ENCODE data around the gene MAP6D1.

DNA sequence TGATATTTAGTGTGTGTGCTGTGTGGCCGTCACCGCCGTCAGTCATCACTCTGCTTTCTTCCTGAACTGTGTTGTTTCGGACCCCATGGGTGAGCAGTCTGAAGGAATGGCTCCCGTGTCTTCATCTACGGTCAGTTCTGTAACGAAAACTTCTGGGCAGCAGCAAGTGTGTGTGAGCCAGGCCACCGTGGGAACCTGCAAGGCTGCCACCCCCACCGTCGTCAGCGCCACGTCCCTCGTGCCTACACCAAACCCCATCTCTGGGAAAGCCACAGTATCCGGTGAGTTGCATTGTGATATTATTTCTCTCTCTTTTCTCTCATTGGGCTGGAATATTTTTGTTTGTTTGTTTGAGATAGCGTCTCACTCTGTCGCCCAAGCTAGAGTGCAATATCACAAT lies 34.7 kb downstream of the MAP6D1 start:
- TF ChIP-seq EP300 (IDR thresholded peaks at IDR 0.05) (no peak), POLR2AphosphoS5 (IDR thresholded peaks at IDR 0.05) (no peak), POLR2A (IDR thresholded peaks at IDR 0.05) (no peak)
- TF ChIP-seq, protein P1, sequence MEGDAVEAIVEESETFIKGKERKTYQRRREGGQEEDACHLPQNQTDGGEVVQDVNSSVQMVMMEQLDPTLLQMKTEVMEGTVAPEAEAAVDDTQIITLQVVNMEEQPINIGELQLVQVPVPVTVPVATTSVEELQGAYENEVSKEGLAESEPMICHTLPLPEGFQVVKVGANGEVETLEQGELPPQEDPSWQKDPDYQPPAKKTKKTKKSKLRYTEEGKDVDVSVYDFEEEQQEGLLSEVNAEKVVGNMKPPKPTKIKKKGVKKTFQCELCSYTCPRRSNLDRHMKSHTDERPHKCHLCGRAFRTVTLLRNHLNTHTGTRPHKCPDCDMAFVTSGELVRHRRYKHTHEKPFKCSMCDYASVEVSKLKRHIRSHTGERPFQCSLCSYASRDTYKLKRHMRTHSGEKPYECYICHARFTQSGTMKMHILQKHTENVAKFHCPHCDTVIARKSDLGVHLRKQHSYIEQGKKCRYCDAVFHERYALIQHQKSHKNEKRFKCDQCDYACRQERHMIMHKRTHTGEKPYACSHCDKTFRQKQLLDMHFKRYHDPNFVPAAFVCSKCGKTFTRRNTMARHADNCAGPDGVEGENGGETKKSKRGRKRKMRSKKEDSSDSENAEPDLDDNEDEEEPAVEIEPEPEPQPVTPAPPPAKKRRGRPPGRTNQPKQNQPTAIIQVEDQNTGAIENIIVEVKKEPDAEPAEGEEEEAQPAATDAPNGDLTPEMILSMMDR (IDR thresholded peaks at IDR 0.05): no peak

Measured in sigmoid colon (tissue), 4 donors.